WTC11 (cell line): ENCODE results near the gene TNFRSF6B.

Experiments used
- AFF4 ChIP-seq: sonication (generic); formaldehyde crosslinking; IDR thresholded peaks from 2 replicates; pipeline ENCODE4 v1.8.1; 2023; ENCODE audit warnings: mild to moderate bottlenecking, missing genetic modification reagents, borderline replicate concordance
- ATF6 ChIP-seq: sonication (generic); formaldehyde crosslinking; IDR thresholded peaks from 2 replicates; pipeline ENCODE4 v1.8.1; 2023; ENCODE audit warnings: mild to moderate bottlenecking, missing genetic modification reagents
- CTCF ChIP-seq: fragments of 200-600 bp; IDR thresholded peaks from 2 replicates; pipeline ENCODE4 v1.8.0; 2022; ENCODE audit warnings: antibody characterized with exemption
- FOXK1 ChIP-seq: sonication (generic); formaldehyde crosslinking; IDR thresholded peaks from 2 replicates; pipeline ENCODE4 v1.8.0; 2022; ENCODE audit warnings: mild to moderate bottlenecking, moderate library complexity, missing genetic modification reagents
- MAX ChIP-seq: sonication (generic); formaldehyde crosslinking; IDR thresholded peaks from 2 replicates; pipeline ENCODE4 v1.8.0; 2022; ENCODE audit warnings: mild to moderate bottlenecking, missing genetic modification reagents
- NR2C2 ChIP-seq: sonication (generic); formaldehyde crosslinking; IDR thresholded peaks from 2 replicates; pipeline ENCODE4 v1.8.0; 2022; ENCODE audit warnings: mild to moderate bottlenecking, missing genetic modification reagents
- TCF7 ChIP-seq: sonication (generic); formaldehyde crosslinking; IDR thresholded peaks from 2 replicates; pipeline ENCODE4 v1.8.0; 2022; ENCODE audit warnings: mild to moderate bottlenecking, low read depth, missing genetic modification reagents, moderate library complexity
- TP53 ChIP-seq: sonication (generic); formaldehyde crosslinking; IDR thresholded peaks from 2 replicates; pipeline ENCODE4 v1.8.1; 2023; ENCODE audit warnings: mild to moderate bottlenecking, missing genetic modification reagents
- USF1 ChIP-seq: sonication (generic); formaldehyde crosslinking; IDR thresholded peaks from 2 replicates; pipeline ENCODE4 v1.8.0; 2022; ENCODE audit warnings: mild to moderate bottlenecking, missing genetic modification reagents
- ZNF532 ChIP-seq: fragments of 250-450 bp; sonication (Bioruptor Pico); IDR thresholded peaks from 2 replicates; pipeline ENCODE4 v1.9.0; 2021; ENCODE audit warnings: mild to moderate bottlenecking, borderline replicate concordance

- TF ChIP-seq CTCF (no peak), ZNF532 (no peak), MAX (CRISPR knock-in tag) (no peak), AFF4 (CRISPR knock-in tag) (no peak), FOXK1 (CRISPR knock-in tag) (no peak), TCF7 (CRISPR knock-in tag) (no peak), ATF6 (CRISPR knock-in tag) (no peak), TP53 (no peak), USF1 (no peak), NR2C2 (CRISPR knock-in tag) (no peak)
These were observed 45.4 kb downstream of the TNFRSF6B start for GRCh38 chr20:63741676-63742380.
